ENCODE measurements around the gene EEF1B2.
A peak's percentile ranks its signal among the peaks of the same experiment; 100 is the strongest.
"Not testable (repeated sequence)": the region's sequence is repeated elsewhere in the genome, so short reads cannot be mapped to it uniquely, and the experiment has no call there.

The EEF1B2 gene

GRCh38 chr2:206168230-206168629, 8.5 kb downstream of the EEF1B2 start:
- not testable (repeated sequence) for DNase-seq

GRCh38 chr2:206171624-206172397, 12.1 kb downstream of the EEF1B2 start:
- not testable (repeated sequence) for DNase-seq

GRCh38 chr2:206173147-206173546, 13.5 kb downstream of the EEF1B2 start:
- peak; percentile 7 for DNase-seq

GRCh38 chr2:206176121-206176520, 16.4 kb downstream of the EEF1B2 start:
- no peak for DNase-seq

GRCh38 chr2:206176901-206177300, 17.2 kb downstream of the EEF1B2 start:
- DNase-seq: no peak

GRCh38 chr2:206181526-206181925, 21.8 kb downstream of the EEF1B2 start:
- DNase-seq: not testable (repeated sequence)

GRCh38 chr2:206189691-206190090, 30.0 kb downstream of the EEF1B2 start:
- DNase-seq: no peak

- no peak for DNase-seq
Observed at GRCh38 chr2:206190111-206190510, 30.4 kb downstream of the EEF1B2 start.

- no peak for DNase-seq
Observed at GRCh38 chr2:206190689-206191088, 31.0 kb downstream of the EEF1B2 start.

- no peak for DNase-seq
Observed at GRCh38 chr2:206192157-206192556, 32.5 kb downstream of the EEF1B2 start.

GRCh38 chr2:206193671-206194357, 34.1 kb downstream of the EEF1B2 start:
- no peak for DNase-seq

GRCh38 chr2:206198677-206199076, 39.0 kb downstream of the EEF1B2 start:
- DNase-seq: no peak

GRCh38 chr2:206201075-206201848, 41.6 kb downstream of the EEF1B2 start:
- no peak for DNase-seq

- DNase-seq: no peak
Observed at GRCh38 chr2:206202446-206202845, 42.8 kb downstream of the EEF1B2 start.

- DNase-seq: no peak
Observed at GRCh38 chr2:206203331-206203730, 43.6 kb downstream of the EEF1B2 start.

- DNase-seq: no peak
Observed at GRCh38 chr2:206204710-206205109, 45.0 kb downstream of the EEF1B2 start.

- not testable (repeated sequence) for DNase-seq
Observed at GRCh38 chr2:206207316-206207715, 47.6 kb downstream of the EEF1B2 start.

- no peak for DNase-seq
Observed at GRCh38 chr2:206208900-206209299, 49.2 kb downstream of the EEF1B2 start.

- DNase-seq: peak; percentile 43
Observed at GRCh38 chr2:206211657-206212255, 52.1 kb downstream of the EEF1B2 start.
